ELF-1 (cell line): ENCODE results near the gene P2RX2.

Experiments
- DNase-seq: peaks from one replicate; pipeline ENCODE4 v3.0.0-alpha.2; 2016; ENCODE audit warnings: low read depth, low spot score

P2RX2 gene

DNA sequence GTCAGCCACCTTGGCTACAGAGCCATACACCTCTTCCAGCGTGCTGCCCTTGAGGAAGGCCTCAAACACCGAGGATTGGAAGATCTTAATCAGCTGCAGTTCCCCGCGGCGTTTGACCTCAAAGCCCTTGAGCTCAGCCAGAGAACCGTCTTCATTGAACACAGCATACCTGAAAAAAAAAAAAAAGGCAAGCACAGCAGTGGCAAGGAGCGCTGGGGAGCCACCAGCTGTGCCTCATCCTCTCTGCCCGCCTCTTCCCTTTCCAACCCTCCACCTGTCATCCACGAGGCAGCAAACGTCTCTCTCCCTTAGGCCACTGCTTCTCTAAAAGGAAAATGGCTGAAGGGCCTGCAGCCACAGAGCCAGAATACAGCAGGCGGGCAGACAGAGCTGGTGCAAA, 42.4 kb downstream of the P2RX2 start:
- DNase-seq, result no peak

- no peak for DNase-seq
Measured at GRCh38 chr12:132661972-132662371, 43.4 kb downstream of the P2RX2 start.

- DNase-seq, result no peak
Measured at GRCh38 chr12:132662901-132663755, 44.6 kb downstream of the P2RX2 start.

- DNase-seq, result no peak
Measured at GRCh38 chr12:132664206-132665148, 45.9 kb downstream of the P2RX2 start.

- DNase-seq, result no peak
Measured at GRCh38 chr12:132665149-132665491, 46.5 kb downstream of the P2RX2 start.

GRCh38 chr12:132665794-132666193, 47.2 kb downstream of the P2RX2 start:
- DNase-seq, result no peak

- no peak for DNase-seq
Measured at GRCh38 chr12:132668191-132669088, 49.9 kb downstream of the P2RX2 start.

GRCh38 chr12:132669166-132669879, 50.7 kb downstream of the P2RX2 start:
- DNase-seq, result no peak
